Activated naive CD4-positive, alpha-beta T cell treated with anti-CD3 and anti-CD28 coated beads, Interleukin-2, amount 50 U/mL, for 72 hours (primary cell): ENCODE results near the gene IQCE. TPM values are rescaled to one million over a fixed set of nuclear protein-coding genes. Genes with fewer than 3 reads are reported as not detected.

ENCODE experiments used
- ATAC-seq, 2 donors: fragments of 150-1000 bp; cut with Tn5 transposase; 2 replicates each; pipeline ENCODE4 v1.10.0; 2021; ENCODE audit warnings: mild to moderate bottlenecking in 2 of 2, moderate library complexity in 2 of 2
- DNase-seq, 2 donors: peaks; one replicate each; pipeline ENCODE4 v3.0.0; 2021 to 2022; ENCODE audit warnings: low spot score in 2 of 2
- H3K27ac Mint-ChIP-seq, 2 donors: one replicate each; pipeline ENCODE4 v1.8.0; 2022; ENCODE audit warnings: mild to moderate bottlenecking in 2 of 2, mixed read lengths in 2 of 2
- H3K36me3 Mint-ChIP-seq, 2 donors: one replicate each; pipeline ENCODE4 v1.8.0; 2022; ENCODE audit warnings: mixed read lengths in 2 of 2
- H3K9me3 Mint-ChIP-seq, 2 donors: one replicate each; pipeline ENCODE4 v1.8.0; 2022; ENCODE audit warnings: mixed read lengths in 2 of 2
- total RNA-seq, 2 donors: library from RNA; stranded (reverse); gene quantifications; one replicate each; pipeline ENCODE4 v1.2.3, GENCODE V29; 2022

The IQCE gene
- total RNA-seq, 2 donors from 2014 or later, result 7.3 to 9.5 TPM

GRCh38 chr7:2634267-2635145 lies 75.7 kb downstream of the IQCE start:
- Mint-ChIP-seq H3K36me3 (peaks cover 0 to 5% of the 10 kb centered on the region in 2 donors), H3K9me3 (no peaks in the 10 kb centered on the region), H3K27ac (peak overlapping the region in 1 of 2 donors; percentile 95)
- no peak for ATAC-seq
- DNase-seq, result no peak

- Mint-ChIP-seq H3K9me3 (no peaks in the 10 kb centered on the region), H3K27ac (no peak overlapping the region), H3K36me3 (peaks cover 0 to 5% of the 10 kb centered on the region in 2 donors)
- ATAC-seq (no peak), DNase-seq (no peak)
Measured at GRCh38 chr7:2635148-2635668, 76.4 kb downstream of the IQCE start.

GRCh38 chr7:2635810-2636701 lies 77.3 kb downstream of the IQCE start:
- Mint-ChIP-seq H3K27ac (no peak overlapping the region), H3K9me3 (no peaks in the 10 kb centered on the region), H3K36me3 (peaks cover 0 to 5% of the 10 kb centered on the region in 2 donors)
- no peak for DNase-seq
- no peak for ATAC-seq

- Mint-ChIP-seq H3K36me3 (peaks cover 0 to 5% of the 10 kb centered on the region in 2 donors), H3K9me3 (no peaks in the 10 kb centered on the region), H3K27ac (no peak overlapping the region)
- no peak for DNase-seq
- ATAC-seq, result no peak
Measured at GRCh38 chr7:2637066-2637471, 78.3 kb downstream of the IQCE start.

GRCh38 chr7:2637505-2638223 lies 78.9 kb downstream of the IQCE start:
- no peak for DNase-seq
- no peak for ATAC-seq
- no peaks in the 10 kb centered on the region for H3K9me3 Mint-ChIP-seq
- H3K36me3 Mint-ChIP-seq, result no peaks in the 10 kb centered on the region
- H3K27ac Mint-ChIP-seq, result no peak overlapping the region

GRCh38 chr7:2638224-2638991 lies 79.6 kb downstream of the IQCE start:
- H3K36me3 Mint-ChIP-seq, result no peaks in the 10 kb centered on the region
- H3K9me3 Mint-ChIP-seq, result no peaks in the 10 kb centered on the region
- ATAC-seq (no peak), DNase-seq (no peak)
- no peak overlapping the region for H3K27ac Mint-ChIP-seq

GRCh38 chr7:2639181-2639681 lies 80.5 kb downstream of the IQCE start:
- ATAC-seq, result no peak
- H3K27ac Mint-ChIP-seq, result no peak overlapping the region
- no peak for DNase-seq
- H3K9me3 Mint-ChIP-seq, result no peaks in the 10 kb centered on the region
- H3K36me3 Mint-ChIP-seq, result no peaks in the 10 kb centered on the region

GRCh38 chr7:2639695-2640481 lies 81.1 kb downstream of the IQCE start:
- no peak for ATAC-seq
- DNase-seq, result no peak
- Mint-ChIP-seq H3K36me3 (no peaks in the 10 kb centered on the region), H3K27ac (no peak overlapping the region), H3K9me3 (no peaks in the 10 kb centered on the region)

- H3K9me3 Mint-ChIP-seq, result no peaks in the 10 kb centered on the region
- ATAC-seq, result no peak
Measured at GRCh38 chr7:2640482-2640830, 81.7 kb downstream of the IQCE start.

GRCh38 chr7:2640846-2641316 lies 82.1 kb downstream of the IQCE start:
- no peak overlapping the region for H3K27ac Mint-ChIP-seq
- H3K9me3 Mint-ChIP-seq, result no peaks in the 10 kb centered on the region
- ATAC-seq, result no peak
- no peaks in the 10 kb centered on the region for H3K36me3 Mint-ChIP-seq
- no peak for DNase-seq

More at GRCh38 chr7:2640482-2640830, 81.7 kb downstream of the IQCE start:
- no peak overlapping the region for H3K27ac Mint-ChIP-seq
- no peaks in the 10 kb centered on the region for H3K36me3 Mint-ChIP-seq
- DNase-seq, result no peak

GRCh38 chr7:2641406-2642393 lies 82.9 kb downstream of the IQCE start:
- H3K36me3 Mint-ChIP-seq, result no peaks in the 10 kb centered on the region
- H3K27ac Mint-ChIP-seq, result no peak overlapping the region
- no peak for ATAC-seq
- DNase-seq, result no peak
- no peaks in the 10 kb centered on the region for H3K9me3 Mint-ChIP-seq

GRCh38 chr7:2643386-2644219 lies 84.8 kb downstream of the IQCE start:
- no peaks in the 10 kb centered on the region for H3K9me3 Mint-ChIP-seq
- DNase-seq (no peak), ATAC-seq (no peak)
- H3K36me3 Mint-ChIP-seq, result no peaks in the 10 kb centered on the region
- H3K27ac Mint-ChIP-seq, result no peak overlapping the region

- ATAC-seq (no peak), DNase-seq (no peak)
- H3K27ac Mint-ChIP-seq, result peak overlapping the region; percentile 36 to 38
- no peaks in the 10 kb centered on the region for H3K36me3 Mint-ChIP-seq
- H3K9me3 Mint-ChIP-seq, result no peaks in the 10 kb centered on the region
Measured at GRCh38 chr7:2644220-2644561, 85.4 kb downstream of the IQCE start.
